ENCODE data around the gene ALDH2.
A peak's percentile ranks its signal among the peaks of the same experiment; 100 is the strongest.
"Not testable (repeated sequence)": the region's sequence is repeated elsewhere in the genome, so short reads cannot be mapped to it uniquely, and the experiment has no call there.

The ALDH2 gene

GRCh38 chr12:111759991-111760390 lies 6.7 kb upstream of the ALDH2 start:
- no peak for DNase-seq

- DNase-seq = no peak
Observed at GRCh38 chr12:111761099-111761498, 5.6 kb upstream of the ALDH2 start.

- DNase-seq = no peak
Observed at GRCh38 chr12:111761706-111762105, 5.0 kb upstream of the ALDH2 start.

GRCh38 chr12:111763552-111763951 lies 3.2 kb upstream of the ALDH2 start:
- DNase-seq = not testable (repeated sequence)

GRCh38 chr12:111764120-111764821 lies 2.5 kb upstream of the ALDH2 start:
- DNase-seq = no peak

- DNase-seq = no peak
Observed at GRCh38 chr12:111767362-111768158, 827 bp downstream of the ALDH2 start.

GRCh38 chr12:111768159-111768895 lies 1.6 kb downstream of the ALDH2 start:
- no peak for DNase-seq

- no peak for DNase-seq
Observed at GRCh38 chr12:111769599-111769998, 2.9 kb downstream of the ALDH2 start.

GRCh38 chr12:111773801-111774551 lies 7.2 kb downstream of the ALDH2 start:
- peak; percentile 10 for DNase-seq

- peak; percentile 23 for DNase-seq
Observed at GRCh38 chr12:111775205-111776193, 8.8 kb downstream of the ALDH2 start.

GRCh38 chr12:111776836-111777344 lies 10.2 kb downstream of the ALDH2 start:
- no peak for DNase-seq

GRCh38 chr12:111777345-111778045 lies 10.8 kb downstream of the ALDH2 start:
- DNase-seq = no peak

GRCh38 chr12:111780166-111780565 lies 13.4 kb downstream of the ALDH2 start:
- no peak for DNase-seq

- no peak for DNase-seq
Observed at GRCh38 chr12:111780615-111781014, 13.9 kb downstream of the ALDH2 start.

- DNase-seq = no peak
Observed at GRCh38 chr12:111781085-111781658, 14.4 kb downstream of the ALDH2 start.

- no peak for DNase-seq
Observed at GRCh38 chr12:111783046-111783445, 16.3 kb downstream of the ALDH2 start.

- DNase-seq = no peak
Observed at GRCh38 chr12:111784953-111785352, 18.2 kb downstream of the ALDH2 start.

- no peak for DNase-seq
Observed at GRCh38 chr12:111785651-111786050, 18.9 kb downstream of the ALDH2 start.

- DNase-seq = no peak
Observed at GRCh38 chr12:111788178-111788654, 21.5 kb downstream of the ALDH2 start.

- no peak for DNase-seq
Observed at GRCh38 chr12:111789779-111790178, 23.0 kb downstream of the ALDH2 start.

Measured in CD4-positive, alpha-beta T cell treated with Interleukin-4 for 4 hours (primary cell).